Activated naive CD8-positive, alpha-beta T cell treated with anti-CD3 and anti-CD28 coated beads, Interleukin-2, amount 50 U/mL, for 24 hours (primary cell): ENCODE results near the gene SYNE4.
A peak's percentile ranks its signal among the peaks of the same experiment; 100 is the strongest.

ENCODE experiments used
- ATAC-seq: fragments of 150-1000 bp; cut with Tn5 transposase; one replicate; pipeline ENCODE4 v1.10.0; 2021
- DNase-seq: peaks from one replicate; pipeline ENCODE4 v3.0.0; 2021
- H3K27ac Mint-ChIP-seq: one replicate; pipeline ENCODE4 v1.8.0; 2021; ENCODE audit warnings: mild to moderate bottlenecking, mixed read lengths
- H3K27me3 Mint-ChIP-seq: one replicate; pipeline ENCODE4 v1.8.0; 2021; ENCODE audit warnings: mixed read lengths
- H3K36me3 Mint-ChIP-seq: one replicate; pipeline ENCODE4 v1.8.0; 2021; ENCODE audit warnings: low read depth, mixed read lengths
- H3K4me1 Mint-ChIP-seq: one replicate; pipeline ENCODE4 v1.8.0; 2021; ENCODE audit warnings: mixed read lengths
- H3K4me3 Mint-ChIP-seq: one replicate; pipeline ENCODE4 v1.8.0; 2021; ENCODE audit warnings: mild to moderate bottlenecking, moderate library complexity, mixed read lengths
- H3K9me3 Mint-ChIP-seq: one replicate; pipeline ENCODE4 v1.8.0; 2021; ENCODE audit warnings: mixed read lengths

The SYNE4 gene

DNA sequence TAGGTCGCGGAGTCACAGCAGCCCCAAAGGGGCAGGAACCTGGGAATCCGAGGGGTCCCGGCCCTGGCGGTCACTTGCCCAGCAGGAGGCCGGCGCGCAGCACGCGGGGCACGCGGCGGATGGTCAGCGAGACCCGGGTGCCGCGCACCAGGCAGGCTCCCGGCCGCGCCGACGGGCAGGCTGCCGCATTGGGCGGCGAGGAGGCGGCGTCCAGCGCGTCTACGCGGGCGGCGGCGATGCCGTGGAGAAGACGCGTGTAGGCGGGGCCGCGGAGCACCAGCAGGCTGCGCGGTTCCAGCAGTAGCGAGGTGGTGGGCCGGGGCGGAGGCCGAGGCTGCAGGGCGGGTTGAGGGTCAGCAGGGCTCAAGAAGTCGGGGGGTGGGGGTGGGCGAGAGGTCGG, 607 bp upstream of the SYNE4 start:
- H3K9me3 Mint-ChIP-seq, result no peaks in the 10 kb centered on the region
- no peak overlapping the region for H3K27ac Mint-ChIP-seq
- peak overlapping the region; percentile 48 for H3K4me3 Mint-ChIP-seq
- H3K27me3 Mint-ChIP-seq, result no peaks in the 10 kb centered on the region
- DNase-seq, result peak; percentile 66
- peaks cover 7% of the 10 kb centered on the region for H3K36me3 Mint-ChIP-seq
- ATAC-seq, result no peak
- peaks cover 16% of the 10 kb centered on the region for H3K4me1 Mint-ChIP-seq

- H3K27me3 Mint-ChIP-seq, result no peaks in the 10 kb centered on the region
- H3K4me3 Mint-ChIP-seq, result no peak overlapping the region
- DNase-seq (no peak), ATAC-seq (no peak)
- no peak overlapping the region for H3K27ac Mint-ChIP-seq
- peaks cover 11% of the 10 kb centered on the region for H3K4me1 Mint-ChIP-seq
- H3K36me3 Mint-ChIP-seq, result peaks cover 7% of the 10 kb centered on the region
- no peaks in the 10 kb centered on the region for H3K9me3 Mint-ChIP-seq
These were observed 1.7 kb downstream of the SYNE4 start for GRCh38 chr19:36006955-36007354.

DNA sequence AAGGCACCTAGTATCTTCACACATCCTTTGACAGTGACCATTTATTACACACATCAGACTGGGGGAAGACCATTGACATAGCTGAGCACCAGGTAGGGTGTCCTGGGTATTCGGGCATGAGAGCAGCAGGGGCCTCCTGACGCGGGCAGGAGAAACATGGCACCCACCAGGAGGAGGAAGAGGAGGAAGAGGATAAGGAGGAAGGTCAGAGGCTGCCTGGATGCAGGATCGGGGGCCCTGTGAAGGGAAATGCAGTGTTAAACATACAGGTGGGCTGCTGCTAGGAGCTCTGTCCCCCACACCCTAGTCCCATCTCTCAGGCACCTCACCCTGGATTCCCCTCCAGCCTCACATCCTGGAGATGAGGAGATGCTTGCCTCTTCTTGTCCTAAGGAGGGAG, 5.3 kb downstream of the SYNE4 start:
- Mint-ChIP-seq H3K36me3 (peaks cover 10% of the 10 kb centered on the region), H3K4me3 (no peak overlapping the region), H3K27me3 (no peaks in the 10 kb centered on the region), H3K4me1 (peaks cover 10% of the 10 kb centered on the region), H3K27ac (peak overlapping the region; percentile 7), H3K9me3 (no peaks in the 10 kb centered on the region)
- ATAC-seq, result no peak
- DNase-seq, result no peak

DNA sequence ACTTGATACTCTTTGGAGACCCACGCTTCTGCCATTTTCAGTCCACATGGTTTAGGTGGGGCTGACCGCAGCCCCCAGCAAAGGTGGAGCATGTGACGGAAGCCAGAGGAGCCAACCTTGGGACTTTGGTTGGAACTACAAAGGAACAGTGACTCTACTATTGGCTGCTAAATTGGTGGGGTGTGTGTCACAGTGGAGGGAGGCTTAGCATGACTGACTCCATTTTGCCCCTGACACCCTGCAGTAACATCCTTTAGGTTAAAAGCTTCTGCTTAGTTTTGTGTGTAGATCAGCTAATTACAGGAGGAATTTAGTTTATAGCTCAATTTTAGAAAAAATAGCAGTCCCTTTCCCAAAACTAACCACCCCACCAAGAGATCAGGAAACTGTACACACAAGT, 7.0 kb downstream of the SYNE4 start:
- ATAC-seq (no peak), DNase-seq (no peak)
- H3K4me3 Mint-ChIP-seq, result no peak overlapping the region
- H3K27ac Mint-ChIP-seq, result no peak overlapping the region
- no peaks in the 10 kb centered on the region for H3K27me3 Mint-ChIP-seq
- no peaks in the 10 kb centered on the region for H3K9me3 Mint-ChIP-seq
- peaks cover 19% of the 10 kb centered on the region for H3K36me3 Mint-ChIP-seq
- peaks cover 20% of the 10 kb centered on the region for H3K4me1 Mint-ChIP-seq

GRCh38 chr19:35996777-35997176, 11.8 kb downstream of the SYNE4 start:
- peak overlapping the region; percentile 92 for H3K4me3 Mint-ChIP-seq
- H3K27me3 Mint-ChIP-seq, result no peaks in the 10 kb centered on the region
- no peak for ATAC-seq
- DNase-seq, result no peak
- peaks cover 23% of the 10 kb centered on the region for H3K36me3 Mint-ChIP-seq
- peaks cover 38% of the 10 kb centered on the region for H3K4me1 Mint-ChIP-seq
- H3K9me3 Mint-ChIP-seq, result no peaks in the 10 kb centered on the region
- H3K27ac Mint-ChIP-seq, result peak overlapping the region; percentile 73

DNA sequence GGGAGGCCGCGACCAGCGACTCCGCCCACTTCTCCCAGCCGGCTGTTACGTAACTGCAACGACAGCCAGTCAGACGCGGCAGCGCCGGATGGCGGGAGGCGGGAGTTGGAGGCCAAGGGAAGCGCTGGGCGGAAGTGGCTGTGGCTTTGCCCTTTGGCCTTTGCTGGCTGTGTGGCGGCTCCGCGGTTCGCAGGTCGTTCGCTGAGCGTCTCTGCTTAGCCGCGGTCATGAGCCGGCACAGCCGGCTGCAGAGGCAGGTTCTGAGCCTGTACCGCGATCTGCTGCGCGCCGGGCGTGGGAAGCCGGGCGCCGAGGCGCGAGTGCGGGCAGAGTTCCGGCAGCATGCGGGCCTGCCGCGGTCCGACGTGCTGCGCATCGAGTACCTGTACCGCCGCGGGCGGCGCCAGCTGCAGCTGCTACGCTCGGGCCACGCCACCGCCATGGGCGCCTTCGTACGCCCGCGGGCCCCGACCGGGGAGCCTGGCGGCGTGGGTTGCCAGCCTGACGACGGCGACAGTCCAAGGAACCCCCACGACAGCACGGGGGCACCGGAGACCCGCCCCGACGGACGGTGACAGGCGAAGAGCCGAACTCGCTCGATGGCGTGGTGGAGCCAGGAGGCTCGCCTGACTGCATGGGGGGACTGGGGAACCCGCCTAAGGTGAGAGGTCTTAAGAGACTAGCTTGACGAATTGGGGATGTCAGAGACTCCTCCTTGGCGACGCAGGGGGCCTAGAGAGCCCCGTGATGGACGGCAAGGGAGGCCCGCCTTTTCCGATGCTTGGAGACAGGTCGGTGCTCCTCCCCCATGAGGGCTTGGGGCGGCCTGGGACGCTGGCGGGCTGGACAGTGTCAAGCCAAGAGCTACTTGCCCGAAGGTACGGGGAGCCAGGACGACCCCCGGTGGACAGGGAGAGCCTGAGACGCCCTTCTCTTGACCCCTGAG, 13.3 kb downstream of the SYNE4 start, which contains the start of gene SDHAF1:
SDHAF1 (plus strand) TSS at position 141 of the 946 bp plus-strand sequence; CDS start at position 228, 87 bp downstream.
- peak; percentile 97 for DNase-seq
- H3K27me3 Mint-ChIP-seq, result no peaks in the 10 kb centered on the region

GRCh38 chr19:35993923-35994598, 14.6 kb downstream of the SYNE4 start:
- Mint-ChIP-seq H3K9me3 (peaks cover under 1% of the 10 kb centered on the region), H3K27ac (peak overlapping the region; percentile 49), H3K36me3 (peaks cover 15% of the 10 kb centered on the region), H3K27me3 (peaks cover 2% of the 10 kb centered on the region), H3K4me3 (peak overlapping the region; percentile 92), H3K4me1 (peaks cover 31% of the 10 kb centered on the region)
- ATAC-seq, result no peak
- peak; percentile 48 for DNase-seq

More for the DNA sequence above, 13.3 kb downstream of the SYNE4 start, which contains the start of gene SDHAF1:
- Mint-ChIP-seq H3K4me3 (peak within 1 kb of the TSS; percentile 92), H3K9me3 (no peaks in the 10 kb centered on the region), H3K27ac (peak within 1 kb of the TSS; percentile 94), H3K4me1 (peaks cover 38% of the 10 kb centered on the region), H3K36me3 (peaks cover 15% of the 10 kb centered on the region)
- ATAC-seq, result peak; percentile 88

- H3K27me3 Mint-ChIP-seq, result peaks cover 10% of the 10 kb centered on the region
- no peak overlapping the region for H3K27ac Mint-ChIP-seq
- H3K4me3 Mint-ChIP-seq, result no peak overlapping the region
- peaks cover 5% of the 10 kb centered on the region for H3K9me3 Mint-ChIP-seq
- ATAC-seq, result no peak
- peaks cover 15% of the 10 kb centered on the region for H3K36me3 Mint-ChIP-seq
- H3K4me1 Mint-ChIP-seq, result peaks cover 28% of the 10 kb centered on the region
- no peak for DNase-seq
These were observed 15.5 kb downstream of the SYNE4 start for GRCh38 chr19:35992907-35993765.

GRCh38 chr19:35991731-35992450, 16.7 kb downstream of the SYNE4 start:
- Mint-ChIP-seq H3K27me3 (peaks cover 15% of the 10 kb centered on the region), H3K27ac (no peak overlapping the region), H3K36me3 (peaks cover 9% of the 10 kb centered on the region), H3K4me3 (no peak overlapping the region), H3K4me1 (peaks cover 21% of the 10 kb centered on the region), H3K9me3 (peaks cover 5% of the 10 kb centered on the region)
- ATAC-seq, result no peak
- no peak for DNase-seq

- no peak for DNase-seq
- Mint-ChIP-seq H3K27me3 (peaks cover 22% of the 10 kb centered on the region), H3K4me3 (no peak overlapping the region), H3K27ac (no peak overlapping the region), H3K36me3 (peaks cover 2% of the 10 kb centered on the region), H3K4me1 (peaks cover 17% of the 10 kb centered on the region), H3K9me3 (peaks cover 5% of the 10 kb centered on the region)
- ATAC-seq, result no peak
These were observed 17.6 kb downstream of the SYNE4 start for GRCh38 chr19:35990771-35991730.

DNA sequence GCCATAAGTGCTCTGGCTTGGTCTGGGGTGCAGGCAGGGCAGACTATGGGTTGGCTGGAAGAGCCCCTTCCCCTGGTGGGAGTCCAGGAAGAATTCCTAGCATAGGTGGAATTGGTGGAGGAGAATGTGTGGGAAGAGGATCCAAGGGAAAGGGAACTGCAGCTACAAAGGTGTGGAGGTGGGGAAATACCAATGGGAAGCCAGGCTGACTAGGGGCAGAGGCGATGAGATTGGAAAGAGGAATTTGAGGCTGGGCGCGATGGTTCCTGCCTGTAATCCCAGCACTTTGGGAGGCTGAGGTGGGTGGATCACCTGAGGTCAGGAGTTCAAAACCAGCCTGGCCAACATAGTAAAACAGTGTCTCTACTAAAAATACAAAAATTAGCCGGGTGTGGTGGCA, 18.5 kb downstream of the SYNE4 start:
- ATAC-seq, result no peak
- Mint-ChIP-seq H3K4me1 (peaks cover 12% of the 10 kb centered on the region), H3K9me3 (peaks cover 5% of the 10 kb centered on the region), H3K27me3 (peaks cover 30% of the 10 kb centered on the region), H3K36me3 (no peaks in the 10 kb centered on the region), H3K27ac (no peak overlapping the region), H3K4me3 (no peak overlapping the region)
- DNase-seq, result no peak

GRCh38 chr19:35988824-35989223, 19.8 kb downstream of the SYNE4 start:
- no peak overlapping the region for H3K4me3 Mint-ChIP-seq
- ATAC-seq (no peak), DNase-seq (no peak)
- peaks cover 41% of the 10 kb centered on the region for H3K27me3 Mint-ChIP-seq
- peaks cover 5% of the 10 kb centered on the region for H3K4me1 Mint-ChIP-seq
- H3K36me3 Mint-ChIP-seq, result no peaks in the 10 kb centered on the region
- H3K9me3 Mint-ChIP-seq, result peaks cover 5% of the 10 kb centered on the region
- no peak overlapping the region for H3K27ac Mint-ChIP-seq

DNA sequence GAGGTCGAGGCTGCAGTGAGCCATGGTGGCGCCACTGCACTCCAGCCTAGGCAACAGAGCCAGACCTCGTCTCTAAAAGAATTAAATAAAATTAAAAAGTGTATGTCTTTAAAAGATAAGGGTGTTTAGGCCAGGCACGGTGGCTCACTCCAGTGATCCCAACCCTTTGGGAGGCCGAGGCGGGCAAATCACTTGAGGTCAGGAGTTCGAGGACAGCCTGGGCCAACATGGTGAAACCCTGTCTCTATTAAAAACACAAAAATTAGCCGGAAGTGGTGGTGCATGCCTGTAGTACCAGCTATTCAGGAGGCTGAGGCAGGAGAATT, 21.1 kb downstream of the SYNE4 start:
- H3K27me3 Mint-ChIP-seq, result peaks cover 49% of the 10 kb centered on the region
- no peaks in the 10 kb centered on the region for H3K36me3 Mint-ChIP-seq
- no peak for ATAC-seq
- H3K9me3 Mint-ChIP-seq, result peaks cover 5% of the 10 kb centered on the region
- H3K4me3 Mint-ChIP-seq, result no peak overlapping the region
- no peak overlapping the region for H3K27ac Mint-ChIP-seq
- no peak for DNase-seq
- H3K4me1 Mint-ChIP-seq, result peaks cover 5% of the 10 kb centered on the region
